ENCODE measurements around the gene LRFN4. TPM values are rescaled to one million over a fixed set of nuclear protein-coding genes. Genes with fewer than 3 reads are reported as not detected.
A peak's percentile ranks its signal among the peaks of the same experiment; 100 is the strongest.

Gene LRFN4
- total and polyA plus RNA-seq, 2 of the 13 experiments (the other 11 are each of a cell fraction or from before 2014, with no cell fraction given): 1.3 to 6.8 TPM

- TF ChIP-seq DMTF1 (CRISPR knock-in tag; IDR thresholded peaks at IDR 0.05): no peak
- TF ChIP-seq ZNF839 (CRISPR knock-in tag; IDR thresholded peaks at IDR 0.05; ENCODE audit: borderline replicate concordance): no peak
- TF ChIP-seq, protein P1, sequence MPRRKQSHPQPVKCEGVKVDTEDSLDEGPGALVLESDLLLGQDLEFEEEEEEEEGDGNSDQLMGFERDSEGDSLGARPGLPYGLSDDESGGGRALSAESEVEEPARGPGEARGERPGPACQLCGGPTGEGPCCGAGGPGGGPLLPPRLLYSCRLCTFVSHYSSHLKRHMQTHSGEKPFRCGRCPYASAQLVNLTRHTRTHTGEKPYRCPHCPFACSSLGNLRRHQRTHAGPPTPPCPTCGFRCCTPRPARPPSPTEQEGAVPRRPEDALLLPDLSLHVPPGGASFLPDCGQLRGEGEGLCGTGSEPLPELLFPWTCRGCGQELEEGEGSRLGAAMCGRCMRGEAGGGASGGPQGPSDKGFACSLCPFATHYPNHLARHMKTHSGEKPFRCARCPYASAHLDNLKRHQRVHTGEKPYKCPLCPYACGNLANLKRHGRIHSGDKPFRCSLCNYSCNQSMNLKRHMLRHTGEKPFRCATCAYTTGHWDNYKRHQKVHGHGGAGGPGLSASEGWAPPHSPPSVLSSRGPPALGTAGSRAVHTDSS (CRISPR knock-in tag; conservative IDR thresholded peaks at IDR 0.05): no peak
- no peak for TF ChIP-seq ZNF44 (CRISPR knock-in tag; IDR thresholded peaks at IDR 0.05)
- no peak for TF ChIP-seq ZNF512B (CRISPR knock-in tag; IDR thresholded peaks at IDR 0.05; ENCODE audit: borderline replicate concordance)
- TF ChIP-seq, protein P2, sequence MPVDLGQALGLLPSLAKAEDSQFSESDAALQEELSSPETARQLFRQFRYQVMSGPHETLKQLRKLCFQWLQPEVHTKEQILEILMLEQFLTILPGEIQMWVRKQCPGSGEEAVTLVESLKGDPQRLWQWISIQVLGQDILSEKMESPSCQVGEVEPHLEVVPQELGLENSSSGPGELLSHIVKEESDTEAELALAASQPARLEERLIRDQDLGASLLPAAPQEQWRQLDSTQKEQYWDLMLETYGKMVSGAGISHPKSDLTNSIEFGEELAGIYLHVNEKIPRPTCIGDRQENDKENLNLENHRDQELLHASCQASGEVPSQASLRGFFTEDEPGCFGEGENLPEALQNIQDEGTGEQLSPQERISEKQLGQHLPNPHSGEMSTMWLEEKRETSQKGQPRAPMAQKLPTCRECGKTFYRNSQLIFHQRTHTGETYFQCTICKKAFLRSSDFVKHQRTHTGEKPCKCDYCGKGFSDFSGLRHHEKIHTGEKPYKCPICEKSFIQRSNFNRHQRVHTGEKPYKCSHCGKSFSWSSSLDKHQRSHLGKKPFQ (CRISPR knock-in tag; IDR thresholded peaks at IDR 0.05; ENCODE audit: insufficient replicate concordance): peak; percentile 29
- TF ChIP-seq ZNF138 (CRISPR knock-in tag; IDR thresholded peaks at IDR 0.05; ENCODE audit: low read depth): no peak
- no peak for TF ChIP-seq ZNF790 (CRISPR knock-in tag; IDR thresholded peaks at IDR 0.05; ENCODE audit: borderline replicate concordance)
- no peak for TF ChIP-seq ZNF547 (CRISPR knock-in tag; IDR thresholded peaks at IDR 0.05)
- TF ChIP-seq BRF2 (CRISPR knock-in tag; IDR thresholded peaks at IDR 0.05): no peak
- TF ChIP-seq ZNF20 (CRISPR knock-in tag; IDR thresholded peaks at IDR 0.05): no peak
- TF ChIP-seq, protein P3, sequence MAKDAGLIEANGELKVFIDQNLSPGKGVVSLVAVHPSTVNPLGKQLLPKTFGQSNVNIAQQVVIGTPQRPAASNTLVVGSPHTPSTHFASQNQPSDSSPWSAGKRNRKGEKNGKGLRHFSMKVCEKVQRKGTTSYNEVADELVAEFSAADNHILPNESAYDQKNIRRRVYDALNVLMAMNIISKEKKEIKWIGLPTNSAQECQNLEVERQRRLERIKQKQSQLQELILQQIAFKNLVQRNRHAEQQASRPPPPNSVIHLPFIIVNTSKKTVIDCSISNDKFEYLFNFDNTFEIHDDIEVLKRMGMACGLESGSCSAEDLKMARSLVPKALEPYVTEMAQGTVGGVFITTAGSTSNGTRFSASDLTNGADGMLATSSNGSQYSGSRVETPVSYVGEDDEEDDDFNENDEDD (CRISPR knock-in tag; IDR thresholded peaks at IDR 0.05; ENCODE audit: borderline replicate concordance): no peak
- TF ChIP-seq ZBTB37 (CRISPR knock-in tag; IDR thresholded peaks at IDR 0.05): no peak
Observed at GRCh38 chr11:66906061-66906733, 49.3 kb downstream of the LRFN4 start (continued).
